GM21515 (cell line): ENCODE measurements around the gene TES.
A peak's percentile ranks its signal among the peaks of the same experiment; 100 is the strongest.
"Not testable (repeated sequence)": the region's sequence is repeated elsewhere in the genome, so short reads cannot be mapped to it uniquely, and the experiment has no call there.

ENCODE experiments used
- ATAC-seq: cut with Tn5 transposase; IDR thresholded peaks from one replicate; pipeline ENCODE4 v1.9.1; 2021; ENCODE audit not compliant: unreplicated experiment

Gene TES

DNA sequence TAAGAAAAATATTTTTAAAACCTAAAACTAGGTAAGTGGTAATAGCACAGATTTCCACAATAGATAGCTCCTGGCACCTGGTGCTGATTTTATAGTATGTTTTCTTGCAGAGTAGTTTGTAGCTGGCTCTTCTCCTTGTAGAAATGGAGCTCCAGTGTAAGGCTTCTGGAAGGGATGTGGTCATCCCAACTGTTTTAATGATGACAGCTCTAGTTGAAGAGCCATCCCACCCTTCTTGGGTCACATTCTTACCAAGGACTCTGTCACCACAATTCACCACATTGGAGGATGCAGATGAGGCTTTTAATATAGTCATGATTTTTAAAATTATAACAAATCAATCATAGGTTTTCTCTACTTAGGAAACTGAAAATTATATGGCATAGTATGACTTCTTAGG, 31.0 kb downstream of the TES start:
- ATAC-seq = no peak

- no peak for ATAC-seq
Observed at GRCh38 chr7:116242178-116242577, 31.8 kb downstream of the TES start.

DNA sequence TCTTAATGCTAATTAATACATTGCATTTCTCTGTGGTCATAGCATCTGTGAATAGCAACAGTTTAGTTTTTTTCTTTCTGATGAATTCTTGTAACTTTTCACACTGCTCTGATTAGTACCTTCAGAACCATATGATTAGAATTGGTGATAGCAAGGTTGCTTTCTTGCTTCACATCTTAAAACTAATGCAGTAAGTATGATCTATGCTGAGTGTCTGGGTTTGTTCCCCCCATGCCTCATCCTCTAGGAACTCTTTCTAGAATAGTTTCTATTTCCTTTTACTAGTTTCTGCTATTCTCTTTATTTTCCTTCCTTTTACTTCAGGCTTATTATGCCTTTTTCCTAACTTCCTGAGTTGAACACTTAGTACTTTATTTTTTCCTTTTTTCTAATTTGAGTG, 32.4 kb downstream of the TES start:
- no peak for ATAC-seq

DNA sequence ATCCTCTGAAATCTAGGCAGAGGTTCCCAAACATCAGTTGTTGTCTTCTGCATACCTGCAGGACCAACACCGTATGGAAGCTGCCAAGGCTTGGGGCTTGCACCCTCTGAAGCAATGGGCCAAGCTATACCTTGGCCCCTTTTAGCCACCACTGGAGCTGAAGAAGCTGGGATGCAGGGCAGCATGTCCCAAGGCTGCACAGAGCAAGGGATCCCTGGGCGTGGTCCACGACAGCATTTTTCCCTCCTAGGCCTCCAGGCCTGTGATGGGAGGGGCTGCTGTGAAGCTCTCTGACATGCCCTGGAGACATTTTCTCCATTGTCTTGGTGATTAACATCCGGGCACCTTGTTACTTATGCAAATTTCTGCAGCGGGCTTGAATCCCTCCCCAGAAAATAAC, 34.5 kb downstream of the TES start:
- not testable (repeated sequence) for ATAC-seq

GRCh38 chr7:116246357-116246756, 36.0 kb downstream of the TES start:
- no peak for ATAC-seq

DNA sequence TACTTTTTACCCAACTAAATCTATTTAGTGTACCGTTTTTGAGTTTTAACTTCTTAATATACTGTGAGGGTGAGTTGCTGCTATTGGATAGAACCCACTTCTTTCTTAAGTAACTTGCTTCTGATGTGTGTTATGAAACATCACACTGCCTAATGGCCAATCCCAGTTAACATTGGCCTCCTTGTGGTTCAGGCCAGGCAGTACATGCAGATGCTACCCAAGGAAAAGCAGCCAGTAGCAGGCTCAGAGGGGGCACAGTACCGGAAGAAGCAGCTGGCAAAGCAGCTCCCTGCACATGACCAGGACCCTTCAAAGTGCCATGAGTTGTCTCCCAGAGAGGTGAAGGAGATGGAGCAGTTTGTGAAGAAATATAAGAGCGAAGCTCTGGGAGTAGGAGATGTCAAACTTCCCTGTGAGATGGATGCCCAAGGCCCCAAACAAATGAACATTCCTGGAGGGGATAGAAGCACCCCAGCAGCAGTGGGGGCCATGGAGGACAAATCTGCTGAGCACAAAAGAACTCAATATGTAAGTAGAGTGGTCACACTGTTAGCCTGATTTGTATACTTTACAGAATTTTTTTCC, 39.7 kb downstream of the TES start:
- no peak for ATAC-seq

DNA sequence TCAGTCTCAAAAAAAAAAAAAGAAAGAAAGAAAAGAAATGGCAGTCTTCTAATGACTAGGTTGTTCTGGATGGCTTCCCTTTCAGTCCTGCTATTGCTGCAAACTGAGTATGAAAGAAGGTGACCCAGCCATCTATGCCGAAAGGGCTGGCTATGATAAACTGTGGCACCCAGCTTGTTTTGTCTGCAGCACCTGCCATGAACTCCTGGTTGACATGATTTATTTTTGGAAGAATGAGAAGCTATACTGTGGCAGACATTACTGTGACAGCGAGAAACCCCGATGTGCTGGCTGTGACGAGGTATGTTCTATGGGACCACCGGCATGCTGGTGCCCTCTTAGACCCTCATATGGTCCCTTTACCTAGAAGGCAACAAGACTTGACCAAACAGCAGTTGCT, 41.3 kb downstream of the TES start:
- ATAC-seq = no peak

DNA sequence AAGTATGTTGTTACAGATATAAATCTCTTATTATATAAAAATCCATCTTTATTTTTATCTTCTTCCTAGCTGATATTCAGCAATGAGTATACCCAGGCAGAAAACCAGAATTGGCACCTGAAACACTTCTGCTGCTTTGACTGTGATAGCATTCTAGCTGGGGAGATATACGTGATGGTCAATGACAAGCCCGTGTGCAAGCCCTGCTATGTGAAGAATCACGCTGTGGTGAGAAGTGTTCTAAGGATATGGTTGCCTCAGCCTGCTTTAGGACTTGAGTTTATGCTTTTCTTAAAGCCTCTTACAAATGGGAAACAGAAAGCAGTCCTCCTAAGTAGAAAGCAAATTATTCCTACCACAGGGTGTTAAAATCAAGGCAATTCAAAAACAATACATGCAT, 41.9 kb downstream of the TES start:
- ATAC-seq = no peak

DNA sequence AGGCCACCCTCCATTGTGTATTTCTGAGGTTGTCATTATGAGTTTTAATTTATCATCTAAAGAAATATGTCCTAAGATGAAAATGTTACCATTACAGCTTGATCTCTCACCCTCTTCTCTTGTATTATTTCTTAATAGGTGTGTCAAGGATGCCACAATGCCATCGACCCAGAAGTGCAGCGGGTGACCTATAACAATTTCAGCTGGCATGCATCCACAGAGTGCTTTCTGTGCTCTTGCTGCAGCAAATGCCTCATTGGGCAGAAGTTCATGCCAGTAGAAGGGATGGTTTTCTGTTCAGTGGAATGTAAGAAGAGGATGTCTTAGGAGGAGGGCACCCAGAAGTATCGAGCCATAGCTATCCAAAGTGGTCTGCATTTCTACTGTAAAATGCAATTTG, 46.8 kb downstream of the TES start:
- ATAC-seq = no peak

DNA sequence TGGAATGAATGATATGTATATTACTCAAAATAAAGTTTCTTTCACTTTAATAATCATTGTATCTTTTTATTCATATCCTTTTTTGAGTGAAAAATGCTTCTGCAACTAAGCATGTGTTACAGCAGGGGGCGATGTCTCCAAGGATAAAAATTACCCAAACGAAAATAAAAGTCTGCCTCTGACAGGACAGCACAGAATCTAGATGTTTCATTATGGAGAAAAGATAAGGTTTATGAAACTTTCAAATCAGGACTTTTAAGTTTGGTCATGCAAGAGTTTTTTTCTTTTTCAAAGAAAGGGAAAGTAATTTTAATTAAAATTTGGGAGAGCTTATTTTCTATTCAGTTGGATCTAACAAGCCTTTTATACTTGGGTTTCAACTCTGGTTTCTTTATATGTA, 48.4 kb downstream of the TES start:
- peak; percentile 60 for ATAC-seq

- no peak for ATAC-seq
Observed at GRCh38 chr7:116259156-116259870, 49.0 kb downstream of the TES start.

DNA sequence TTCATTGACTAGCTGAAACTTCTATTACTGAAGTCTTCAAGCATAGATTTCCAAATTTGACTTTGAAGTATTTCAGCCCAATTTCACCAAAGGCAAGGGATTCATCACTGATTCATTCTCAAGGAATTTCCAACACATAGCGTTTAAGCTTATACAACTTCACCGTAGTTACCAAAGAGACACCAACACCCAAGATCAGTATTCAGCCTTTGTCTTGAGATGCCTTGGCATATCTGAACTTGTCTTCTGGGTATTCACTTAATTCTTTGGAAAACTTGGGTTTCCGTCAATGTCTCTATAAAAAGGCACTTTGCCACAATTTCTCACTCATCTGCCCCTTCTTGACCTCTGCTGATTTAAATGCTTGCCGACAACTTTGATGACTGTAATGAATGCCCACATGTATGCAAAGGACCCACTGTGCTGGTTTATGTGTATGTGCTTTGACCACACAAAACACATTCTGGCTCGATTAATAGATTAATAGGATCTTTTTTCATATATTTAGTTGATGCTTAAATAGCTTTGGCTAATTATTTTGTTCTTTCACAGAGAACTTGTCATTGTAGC, 49.6 kb downstream of the TES start:
- ATAC-seq = no peak

DNA sequence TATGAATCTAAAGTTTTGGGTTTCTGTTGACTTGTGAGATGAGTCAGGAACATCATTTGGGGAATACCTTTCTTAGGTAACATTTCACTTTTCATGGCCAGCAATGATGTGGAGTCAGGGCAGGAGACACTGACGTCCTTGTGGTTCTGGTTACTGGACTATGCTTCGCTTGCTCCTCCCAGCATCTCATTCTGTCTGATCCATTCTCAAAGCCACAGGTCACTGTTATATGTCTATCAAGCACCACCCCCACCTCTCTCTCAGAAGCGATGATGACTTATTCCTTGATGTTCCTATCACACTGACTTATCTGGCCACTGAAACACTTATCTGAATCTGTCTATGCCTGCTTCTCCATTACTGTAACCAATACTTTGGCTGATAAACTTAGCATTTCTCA, 51.6 kb downstream of the TES start:
- no peak for ATAC-seq

DNA sequence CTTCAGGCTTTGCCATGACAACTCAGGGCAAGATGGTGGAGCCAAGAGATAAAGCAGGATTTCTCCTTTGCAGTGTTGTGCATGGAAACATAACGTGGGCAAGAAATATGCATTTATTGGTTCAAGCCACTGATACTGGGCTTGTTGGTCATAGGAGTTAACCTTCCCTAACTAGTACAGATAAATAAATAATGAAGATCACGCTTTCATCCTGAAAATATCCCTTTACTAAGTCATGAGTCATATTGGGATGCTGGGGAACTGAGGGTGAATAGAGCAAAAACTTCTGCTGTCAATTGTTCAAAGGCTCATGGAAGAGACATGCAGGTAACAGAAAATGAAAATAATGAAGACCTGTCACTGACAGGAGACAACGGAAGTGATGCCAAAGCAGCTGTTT, 55.5 kb downstream of the TES start:
- ATAC-seq = no peak

- no peak for ATAC-seq
Observed at GRCh38 chr7:116269466-116269865, 59.1 kb downstream of the TES start.

DNA sequence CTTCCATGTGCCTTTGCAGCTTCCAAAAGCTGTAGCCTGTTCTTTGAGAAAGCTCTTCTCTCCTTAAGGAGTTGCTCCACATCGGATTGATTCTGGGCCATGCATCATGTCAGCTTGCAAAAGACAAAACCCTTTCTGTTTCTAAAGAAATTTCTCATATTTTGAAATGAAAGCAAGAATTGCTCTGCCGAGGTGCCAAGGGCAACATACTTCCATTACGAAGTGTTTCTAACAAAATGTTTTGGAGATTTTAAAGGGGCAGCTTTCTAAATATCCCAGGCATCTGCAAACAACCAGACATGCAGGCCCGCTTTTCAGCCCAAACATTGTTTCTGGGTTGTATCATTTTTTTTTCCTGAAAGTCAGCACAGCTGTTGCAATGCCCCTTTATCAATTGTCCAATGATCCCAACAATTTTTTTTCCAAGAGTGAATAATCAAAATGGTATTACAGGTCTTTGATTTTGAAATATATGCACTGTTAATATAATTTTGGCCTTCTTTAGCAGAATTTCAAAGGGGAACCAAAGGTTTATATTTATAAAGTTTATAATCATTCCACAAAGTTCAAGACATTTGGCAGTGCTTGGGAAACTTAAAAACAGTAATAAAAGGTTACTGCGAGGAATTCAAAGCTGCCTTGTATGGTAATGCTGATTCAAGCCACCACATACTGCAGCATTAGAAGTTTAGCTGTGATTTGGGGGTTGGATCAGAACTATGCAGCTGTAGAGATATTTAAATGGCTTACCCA, 61.0 kb downstream of the TES start:
- no peak for ATAC-seq

DNA sequence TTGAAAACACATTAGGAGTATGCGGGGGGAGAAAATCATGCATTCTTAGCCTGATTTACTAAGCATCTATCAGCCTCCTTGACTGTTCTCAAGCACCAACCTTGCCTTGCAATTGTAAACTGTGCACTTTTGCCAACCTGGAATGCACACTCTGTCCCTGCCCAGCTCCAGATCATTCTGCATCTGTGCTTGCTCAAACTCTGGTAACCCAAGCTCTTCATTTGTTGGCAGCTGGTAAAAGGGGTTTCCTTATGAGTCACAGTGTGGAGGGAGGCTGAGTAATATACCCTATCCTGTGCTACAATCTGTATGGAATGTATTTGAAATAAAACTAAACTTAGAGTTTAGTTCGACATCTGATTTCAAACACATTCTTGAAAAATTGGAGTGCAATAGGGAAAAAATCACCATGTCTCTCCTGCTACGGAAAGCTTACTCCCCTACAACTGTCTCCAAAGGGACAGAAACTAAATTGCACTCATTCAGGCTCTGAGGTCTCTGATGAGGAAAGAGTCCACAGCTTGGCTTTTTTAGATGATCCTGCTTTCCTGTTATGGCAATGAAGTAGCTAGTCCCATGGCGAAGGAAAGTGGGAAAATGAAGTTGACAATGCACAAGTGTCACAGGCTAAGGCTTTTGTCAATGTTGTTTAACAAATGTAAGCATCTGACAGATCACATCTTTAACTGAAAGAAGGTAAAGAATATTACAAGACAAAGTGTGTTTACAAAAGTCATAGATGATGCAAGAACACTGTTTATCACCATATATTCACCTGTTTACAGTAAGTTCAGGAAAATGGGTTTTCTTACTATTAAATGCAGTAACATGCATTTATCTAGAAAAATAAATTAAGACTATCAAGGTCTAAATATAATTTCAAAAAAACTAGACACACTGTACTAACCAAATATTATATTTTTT, 61.9 kb downstream of the TES start:
- no peak for ATAC-seq

- no peak for ATAC-seq
Observed at GRCh38 chr7:116273283-116273917, 63.1 kb downstream of the TES start.

DNA sequence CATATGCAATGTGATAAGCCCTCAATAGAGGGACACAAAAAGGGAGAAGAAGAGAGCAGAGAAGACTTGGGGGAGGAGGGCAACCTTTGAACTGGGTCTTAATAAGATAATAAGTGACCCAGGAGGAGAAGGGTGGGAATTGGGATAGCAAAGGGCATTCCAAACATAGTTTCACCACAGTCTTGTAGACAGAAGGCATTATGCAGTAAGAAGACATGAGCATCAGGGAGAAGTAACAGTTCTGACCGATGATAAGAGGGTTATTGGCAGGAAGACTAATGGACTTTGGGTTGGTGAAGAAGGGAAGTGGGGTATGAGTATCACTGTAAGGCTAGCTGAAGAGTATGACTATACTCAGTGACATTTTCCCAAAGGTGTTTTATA, 63.6 kb downstream of the TES start:
- ATAC-seq = no peak

DNA sequence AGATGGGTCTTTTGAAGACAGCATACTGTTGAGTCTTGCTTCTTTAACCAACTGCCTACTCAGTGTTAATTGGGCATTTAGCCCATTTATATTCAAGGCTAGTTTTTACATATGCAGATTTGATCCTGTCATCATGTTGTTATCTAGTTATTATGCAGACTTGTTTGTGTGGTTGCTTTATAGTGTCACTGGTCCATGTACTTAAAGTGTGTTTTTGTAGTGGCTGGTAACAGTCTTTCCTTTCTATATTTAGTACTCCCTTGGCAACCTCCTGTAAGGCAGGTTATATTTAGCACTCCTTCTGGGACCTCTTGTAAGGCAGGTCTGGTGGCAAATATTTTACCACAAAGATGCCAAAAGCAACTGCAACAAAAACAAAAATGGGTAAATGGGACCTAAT, 66.7 kb downstream of the TES start:
- no peak for ATAC-seq

DNA sequence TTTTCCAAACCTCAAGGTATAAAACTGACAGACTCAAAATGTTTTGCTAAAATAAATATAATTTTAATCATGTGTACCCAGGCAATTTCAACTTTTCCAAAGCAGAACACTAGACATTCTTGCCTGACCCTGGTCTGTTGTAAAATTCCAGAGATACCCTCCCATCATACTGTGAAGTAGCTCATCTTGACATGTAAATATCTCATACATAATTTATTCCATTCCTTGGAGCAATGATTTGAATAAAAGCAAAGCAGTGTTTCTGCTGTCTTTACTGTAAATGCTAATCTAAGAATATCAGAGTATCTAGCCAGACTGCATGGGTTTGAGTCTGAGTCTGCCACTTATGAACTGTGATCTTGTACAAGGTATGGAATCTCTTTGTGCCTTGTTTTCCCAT, 68.9 kb downstream of the TES start:
- no peak for ATAC-seq
